ENCODE measurements around the gene KCNK15. TPM values are rescaled to one million over a fixed set of nuclear protein-coding genes. Genes with fewer than 3 reads are reported as not detected.
A peak's percentile ranks its signal among the peaks of the same experiment; 100 is the strongest.

KCNK15 gene
- total RNA-seq, 4 donors from 2014 or later, result 2.5 to 5.1 (median 3.4) TPM

DNA sequence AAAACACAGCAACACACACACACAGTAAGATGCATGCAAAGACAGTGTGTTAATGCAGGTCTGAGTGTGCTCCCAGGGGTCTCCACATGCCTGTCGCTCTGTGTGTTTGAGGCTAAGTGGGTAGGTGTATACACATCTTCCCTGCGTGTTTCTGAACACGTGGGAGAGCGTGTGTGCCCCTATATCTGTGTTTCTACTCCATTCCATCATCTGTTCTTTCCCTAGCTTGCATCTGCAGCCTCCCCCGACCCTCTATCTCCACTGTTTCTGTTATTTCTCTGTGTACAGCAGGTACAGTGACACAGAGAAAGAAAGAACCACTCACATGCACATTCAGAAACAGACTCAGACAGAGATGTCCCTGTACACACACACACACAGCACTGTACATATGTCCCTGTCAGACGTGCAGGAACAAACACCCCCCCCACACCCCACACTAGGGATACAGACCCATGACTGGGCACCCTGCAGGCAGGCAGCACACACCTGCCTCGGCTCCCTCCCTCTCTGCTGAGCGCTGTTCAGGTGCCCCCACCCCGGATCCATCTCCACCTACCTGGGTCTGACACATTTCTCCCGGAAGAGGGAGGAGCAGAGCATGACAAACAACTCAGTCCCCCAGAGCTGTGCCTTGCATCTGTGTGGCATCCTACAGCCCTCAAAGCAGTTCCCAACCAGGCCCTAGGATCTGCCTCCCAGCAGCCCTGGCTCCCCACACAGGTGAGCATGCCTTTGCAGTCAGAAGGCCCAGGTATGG lies 27.6 kb downstream of the KCNK15 start:
- no peak for DNase-seq
- Histone ChIP-seq H3K36me3 (no peaks in the 10 kb centered on the region), H3K27ac (no peak overlapping the region), H3K27me3 (no peaks in the 10 kb centered on the region), H3K4me1 (no peaks in the 10 kb centered on the region), H3K9me3 (no peaks in the 10 kb centered on the region), H3K4me3 (replicated peaks in 1 of 3) (no peak overlapping the region)
- WGBS, 2 donors, result 72 to 73% methylated on average over 9 to 10 of the region's 10 CpGs
- intact Hi-C loops (cut with DNase I), result no loop called here
- TF ChIP-seq, protein P1, sequence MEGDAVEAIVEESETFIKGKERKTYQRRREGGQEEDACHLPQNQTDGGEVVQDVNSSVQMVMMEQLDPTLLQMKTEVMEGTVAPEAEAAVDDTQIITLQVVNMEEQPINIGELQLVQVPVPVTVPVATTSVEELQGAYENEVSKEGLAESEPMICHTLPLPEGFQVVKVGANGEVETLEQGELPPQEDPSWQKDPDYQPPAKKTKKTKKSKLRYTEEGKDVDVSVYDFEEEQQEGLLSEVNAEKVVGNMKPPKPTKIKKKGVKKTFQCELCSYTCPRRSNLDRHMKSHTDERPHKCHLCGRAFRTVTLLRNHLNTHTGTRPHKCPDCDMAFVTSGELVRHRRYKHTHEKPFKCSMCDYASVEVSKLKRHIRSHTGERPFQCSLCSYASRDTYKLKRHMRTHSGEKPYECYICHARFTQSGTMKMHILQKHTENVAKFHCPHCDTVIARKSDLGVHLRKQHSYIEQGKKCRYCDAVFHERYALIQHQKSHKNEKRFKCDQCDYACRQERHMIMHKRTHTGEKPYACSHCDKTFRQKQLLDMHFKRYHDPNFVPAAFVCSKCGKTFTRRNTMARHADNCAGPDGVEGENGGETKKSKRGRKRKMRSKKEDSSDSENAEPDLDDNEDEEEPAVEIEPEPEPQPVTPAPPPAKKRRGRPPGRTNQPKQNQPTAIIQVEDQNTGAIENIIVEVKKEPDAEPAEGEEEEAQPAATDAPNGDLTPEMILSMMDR (IDR thresholded peaks at IDR 0.05), result no peak
- no peak for TF ChIP-seq POLR2A (IDR thresholded peaks at IDR 0.05)

DNA sequence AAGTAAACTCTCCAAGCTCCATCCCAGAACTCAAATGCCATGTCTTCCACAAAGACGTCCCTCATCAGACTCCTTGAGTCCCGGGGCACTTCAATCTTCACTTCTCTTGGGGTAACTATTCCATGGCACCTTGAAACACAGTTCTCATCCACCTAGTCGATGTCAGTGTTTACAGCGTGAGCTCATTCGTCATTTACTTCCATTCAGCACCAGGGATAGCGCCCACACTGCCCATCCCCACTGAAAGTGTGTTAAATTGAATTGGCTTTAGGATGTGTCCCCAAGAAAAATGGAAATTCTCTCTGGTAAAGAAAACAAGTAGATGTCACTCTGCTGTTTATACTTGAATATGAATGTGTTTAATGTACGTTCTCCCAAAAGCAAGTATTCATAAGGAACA lies 31.3 kb downstream of the KCNK15 start:
- 17 to 21% methylated on average over 7 of the region's 7 CpGs for WGBS, 2 donors
- Histone ChIP-seq H3K36me3 (no peaks in the 10 kb centered on the region), H3K27ac (no peak overlapping the region), H3K27me3 (no peaks in the 10 kb centered on the region), H3K4me3 (replicated peaks in 1 of 3) (no peak overlapping the region), H3K4me1 (no peaks in the 10 kb centered on the region), H3K9me3 (no peaks in the 10 kb centered on the region)
- peak in 1 of 2 donors; percentile 16 for DNase-seq
- TF ChIP-seq, protein P1 (IDR thresholded peaks at IDR 0.05), result no peak
- TF ChIP-seq POLR2A (IDR thresholded peaks at IDR 0.05), result no peak
- intact Hi-C loops (cut with DNase I), result no loop called here

DNA sequence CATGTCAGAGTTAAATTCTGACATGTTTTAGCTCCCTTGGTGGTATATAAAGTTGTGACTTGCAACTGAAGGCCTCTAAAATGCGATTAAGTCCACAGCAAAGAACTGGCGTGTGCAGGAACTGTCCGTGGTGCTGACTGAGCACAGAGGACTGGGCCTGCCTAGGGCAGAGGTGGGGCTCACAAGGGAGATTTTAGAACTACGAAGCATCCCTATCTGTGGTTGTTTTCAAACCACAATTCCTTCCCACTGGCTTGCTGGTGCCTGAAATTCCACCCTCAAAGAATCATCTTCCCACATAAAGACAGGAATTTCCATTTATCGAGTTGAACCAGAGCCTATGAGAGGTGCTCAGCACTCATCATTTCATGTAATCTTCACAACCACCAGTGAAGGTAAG lies 34.6 kb downstream of the KCNK15 start:
- TF ChIP-seq, protein P1 (IDR thresholded peaks at IDR 0.05), result no peak
- no peak for TF ChIP-seq POLR2A (IDR thresholded peaks at IDR 0.05)
- intact Hi-C loops (cut with DNase I), result no loop called here
- Histone ChIP-seq H3K4me3 (replicated peaks in 1 of 3) (no peak overlapping the region), H3K36me3 (no peaks in the 10 kb centered on the region), H3K4me1 (no peaks in the 10 kb centered on the region), H3K9me3 (no peaks in the 10 kb centered on the region), H3K27me3 (no peaks in the 10 kb centered on the region), H3K27ac (no peak overlapping the region)
- WGBS, 2 donors, result 34 to 42% methylated on average over 5 of the region's 5 CpGs
- DNase-seq, result peak; percentile 11 to 54

DNA sequence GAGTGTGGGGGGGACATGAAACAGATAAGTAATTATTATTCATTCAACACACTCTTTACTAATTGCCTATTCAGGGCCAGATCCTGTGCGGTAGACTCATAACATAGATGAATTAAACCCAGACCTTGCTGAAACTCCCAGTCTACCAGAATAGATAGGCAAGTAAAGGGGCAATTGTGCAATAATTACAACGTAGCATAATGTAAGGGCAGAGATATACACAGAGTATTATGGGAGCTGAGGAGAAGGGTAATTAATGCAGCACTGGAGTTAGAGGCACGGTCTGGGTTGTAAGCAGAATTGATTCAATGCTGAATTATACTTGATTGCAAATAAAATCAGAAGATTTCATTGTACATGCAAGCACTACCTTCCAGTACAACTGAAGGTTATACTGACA lies 35.5 kb downstream of the KCNK15 start:
- no peak for DNase-seq
- no peaks in the 10 kb centered on the region for H3K27me3 ChIP-seq
- WGBS, 2 donors, result 83 to 89% methylated on average over 3 of the region's 3 CpGs
- H3K27ac ChIP-seq, result no peak overlapping the region
- H3K4me1 ChIP-seq, result no peaks in the 10 kb centered on the region
- no peak overlapping the region for H3K4me3 ChIP-seq (replicated peaks in 1 of 3)
- intact Hi-C loops (cut with DNase I), result no loop called here
- no peaks in the 10 kb centered on the region for H3K9me3 ChIP-seq
- H3K36me3 ChIP-seq, result no peaks in the 10 kb centered on the region
- no peak for TF ChIP-seq POLR2A (IDR thresholded peaks at IDR 0.05)
- TF ChIP-seq, protein P1 (IDR thresholded peaks at IDR 0.05), result no peak

DNA sequence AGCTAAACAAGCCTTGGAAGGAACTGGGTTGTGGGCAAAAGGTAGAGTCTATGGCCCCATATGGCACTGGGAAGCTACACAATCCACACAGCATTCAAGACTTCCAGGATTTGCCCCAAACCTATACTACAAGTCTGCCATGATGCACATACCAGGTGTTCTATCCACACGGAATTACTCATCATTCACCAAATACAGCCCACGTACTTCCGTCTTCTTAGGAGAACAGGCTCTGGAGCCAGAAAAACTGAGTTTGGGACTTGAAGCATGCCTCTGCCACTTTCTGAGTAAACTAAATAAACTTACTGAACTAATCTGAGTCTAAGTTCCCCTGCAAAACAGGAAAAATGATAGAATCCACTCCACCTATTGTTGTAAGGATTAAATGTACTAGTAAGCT lies 36.1 kb downstream of the KCNK15 start:
- H3K36me3 ChIP-seq, result no peaks in the 10 kb centered on the region
- no peaks in the 10 kb centered on the region for H3K4me1 ChIP-seq
- TF ChIP-seq, protein P1 (IDR thresholded peaks at IDR 0.05), result no peak
- no peak for DNase-seq
- no peaks in the 10 kb centered on the region for H3K9me3 ChIP-seq
- H3K4me3 ChIP-seq (replicated peaks in 1 of 3), result no peak overlapping the region
- no peaks in the 10 kb centered on the region for H3K27me3 ChIP-seq
- 85 to 96% methylated on average over 3 of the region's 3 CpGs for WGBS, 2 donors
- intact Hi-C loops (cut with DNase I), result no loop called here
- H3K27ac ChIP-seq, result no peak overlapping the region

All from thyroid gland (tissue), 4 donors.